Astrocyte (in vitro differentiated cells and primary cell): ENCODE measurements around the gene COX7A2. TPM values are rescaled to one million over a fixed set of nuclear protein-coding genes. Genes with fewer than 3 reads are reported as not detected.

Experiments used
- DNase-seq: peaks from one replicate; pipeline ENCODE4 v3.0.0-alpha.2; 2010; ENCODE audit warnings: low read depth
- FAIRE-seq: peaks from 2 replicates; lab custom pipeline; 2011; peaks lifted over from hg19 to GRCh38; lab: Jason Lieb, UNC
- H2AFZ ChIP-seq: 2 replicates; pipeline ENCODE4 v1.6.0; 2012; ENCODE audit warnings: low read depth, low read length, inconsistent platforms
- H3K27ac ChIP-seq: 2 replicates; pipeline ENCODE4 v1.5.1; 2011; ENCODE audit warnings: low read depth, low read length, inconsistent platforms
- H3K27me3 ChIP-seq: 2 replicates; pipeline ENCODE4 v1.6.0; 2011; ENCODE audit warnings: low read length, inconsistent platforms; ENCODE audit not compliant: insufficient read depth
- H3K36me3 ChIP-seq: 2 replicates; pipeline ENCODE4 v1.5.1; 2011; ENCODE audit warnings: low read length, inconsistent platforms; ENCODE audit not compliant: insufficient read depth
- H3K4me1 ChIP-seq: 2 replicates; pipeline ENCODE4 v1.5.1; 2011; ENCODE audit warnings: low read length, inconsistent platforms; ENCODE audit not compliant: insufficient read depth
- H3K4me2 ChIP-seq: 2 replicates; pipeline ENCODE4 v1.6.0; 2012; ENCODE audit warnings: low read length, inconsistent platforms
- H3K4me3 ChIP-seq: 2 replicates; pipeline ENCODE4 v1.5.1; 2011; ENCODE audit warnings: low read depth, mild to moderate bottlenecking, low read length, inconsistent platforms; ENCODE audit not compliant: insufficient read depth
- H3K79me2 ChIP-seq: 2 replicates; pipeline ENCODE4 v1.6.0; 2012; ENCODE audit warnings: mild to moderate bottlenecking, low read length, inconsistent platforms; ENCODE audit not compliant: insufficient read depth
- H3K9ac ChIP-seq: 2 replicates; pipeline ENCODE4 v1.6.0; 2012; ENCODE audit warnings: mild to moderate bottlenecking, low read length, inconsistent platforms
- H3K9me3 ChIP-seq: 2 replicates; pipeline ENCODE4 v1.5.1; 2012; ENCODE audit warnings: low read depth, mild to moderate bottlenecking, low read length, inconsistent platforms; ENCODE audit not compliant: insufficient read depth
- H4K20me1 ChIP-seq: 2 replicates; pipeline ENCODE4 v1.6.0; 2012; ENCODE audit warnings: low read length, inconsistent platforms; ENCODE audit not compliant: insufficient read depth
- H3K27ac Mint-ChIP-seq: one replicate; pipeline ENCODE4 v1.8.0; 2021; ENCODE audit warnings: mild to moderate bottlenecking, mixed read lengths; ENCODE audit not compliant: unreplicated experiment
- H3K27me3 Mint-ChIP-seq: one replicate; pipeline ENCODE4 v1.8.0; 2021; ENCODE audit warnings: low read depth, mixed read lengths; ENCODE audit not compliant: unreplicated experiment
- H3K36me3 Mint-ChIP-seq: one replicate; pipeline ENCODE4 v1.8.0; 2021; ENCODE audit warnings: low read depth, mixed read lengths; ENCODE audit not compliant: unreplicated experiment
- H3K4me1 Mint-ChIP-seq: one replicate; pipeline ENCODE4 v1.8.0; 2021; ENCODE audit warnings: low read depth, mixed read lengths; ENCODE audit not compliant: unreplicated experiment
- H3K4me3 Mint-ChIP-seq: one replicate; pipeline ENCODE4 v1.8.0; 2021; ENCODE audit warnings: mild to moderate bottlenecking, moderate library complexity, mixed read lengths; ENCODE audit not compliant: unreplicated experiment
- H3K9me3 Mint-ChIP-seq: one replicate; pipeline ENCODE4 v1.8.0; 2021; ENCODE audit warnings: mild to moderate bottlenecking, mixed read lengths; ENCODE audit not compliant: unreplicated experiment
- CTCF ChIP-seq: IDR thresholded peaks from 2 replicates; pipeline ENCODE4 v1.5.1; 2011; ENCODE audit warnings: low read depth, mild to moderate bottlenecking, inconsistent platforms, low read length, moderate library complexity; ENCODE audit not compliant: insufficient read depth
- EZH2 ChIP-seq: IDR thresholded peaks from 2 replicates; pipeline ENCODE4 v1.6.1; 2012; ENCODE audit warnings: mild to moderate bottlenecking, low read length, inconsistent platforms; ENCODE audit not compliant: insufficient read depth
- total RNA-seq: library from RNA; stranded (reverse); gene quantifications from 2 replicates; pipeline ENCODE4 v1.2.1, GENCODE V29; 2021

Gene COX7A2
- total RNA-seq, 1 donor from 2014 or later, result 463 TPM

GRCh38 chr6:75235271-75235670 lies 8.3 kb downstream of the COX7A2 start:
- H3K27ac ChIP-seq, result no peak overlapping the region
- H3K27ac Mint-ChIP-seq, result no peak overlapping the region
- peak; percentile 43 for FAIRE-seq

GRCh38 chr6:75234126-75234865 lies 9.3 kb downstream of the COX7A2 start:
- no peaks in the 10 kb centered on the region for H3K9me3 Mint-ChIP-seq
- H2AFZ ChIP-seq, result no peak overlapping the region
- no peak overlapping the region for H3K9ac ChIP-seq
- peaks cover 4% of the 10 kb centered on the region for H3K79me2 ChIP-seq
- H3K27ac ChIP-seq, result no peak overlapping the region
- no peak overlapping the region for H3K27ac Mint-ChIP-seq
- H3K4me1 Mint-ChIP-seq, result peaks cover 5% of the 10 kb centered on the region
- H3K4me3 ChIP-seq, result no peak overlapping the region
- H3K4me3 Mint-ChIP-seq, result no peak overlapping the region
- DNase-seq (no peak), FAIRE-seq (no peak)
- TF ChIP-seq CTCF (no peak), EZH2 (no peak)
- H3K9me3 ChIP-seq, result no peaks in the 10 kb centered on the region
- H4K20me1 ChIP-seq, result peaks cover 5% of the 10 kb centered on the region
- H3K36me3 ChIP-seq, result peaks cover 17% of the 10 kb centered on the region
- H3K36me3 Mint-ChIP-seq, result peaks cover 3% of the 10 kb centered on the region
- no peaks in the 10 kb centered on the region for H3K27me3 Mint-ChIP-seq
- no peaks in the 10 kb centered on the region for H3K27me3 ChIP-seq
- H3K4me2 ChIP-seq, result no peak overlapping the region
- no peaks in the 10 kb centered on the region for H3K4me1 ChIP-seq

More at GRCh38 chr6:75235271-75235670, 8.3 kb downstream of the COX7A2 start:
- no peaks in the 10 kb centered on the region for H3K9me3 Mint-ChIP-seq
- H3K4me1 Mint-ChIP-seq, result peaks cover 5% of the 10 kb centered on the region
- Histone ChIP-seq H3K9me3 (no peaks in the 10 kb centered on the region), H3K36me3 (peaks cover 21% of the 10 kb centered on the region), H3K4me1 (no peaks in the 10 kb centered on the region), H3K79me2 (peaks cover 12% of the 10 kb centered on the region), H3K9ac (no peak overlapping the region), H2AFZ (no peak overlapping the region), H3K4me3 (no peak overlapping the region), H3K27me3 (no peaks in the 10 kb centered on the region), H4K20me1 (peaks cover 9% of the 10 kb centered on the region), H3K4me2 (no peak overlapping the region)
- H3K27me3 Mint-ChIP-seq, result no peaks in the 10 kb centered on the region
- H3K36me3 Mint-ChIP-seq, result peaks cover 3% of the 10 kb centered on the region
- TF ChIP-seq CTCF (no peak), EZH2 (no peak)
- no peak overlapping the region for H3K4me3 Mint-ChIP-seq
- DNase-seq, result no peak

GRCh38 chr6:75233092-75233615 lies 10.4 kb downstream of the COX7A2 start:
- Histone ChIP-seq H3K36me3 (peaks cover 13% of the 10 kb centered on the region), H3K27ac (no peak overlapping the region), H3K4me3 (no peak overlapping the region), H3K4me2 (no peak overlapping the region), H4K20me1 (no peaks in the 10 kb centered on the region), H2AFZ (no peak overlapping the region), H3K27me3 (no peaks in the 10 kb centered on the region), H3K9ac (no peak overlapping the region), H3K9me3 (no peaks in the 10 kb centered on the region), H3K4me1 (no peaks in the 10 kb centered on the region), H3K79me2 (no peaks in the 10 kb centered on the region)
- Mint-ChIP-seq H3K9me3 (no peaks in the 10 kb centered on the region), H3K27me3 (no peaks in the 10 kb centered on the region), H3K27ac (no peak overlapping the region), H3K36me3 (no peaks in the 10 kb centered on the region), H3K4me3 (no peak overlapping the region), H3K4me1 (peaks cover 5% of the 10 kb centered on the region)
- TF ChIP-seq EZH2, result no peak
- TF ChIP-seq CTCF, result no peak
- no peak for DNase-seq
- no peak for FAIRE-seq
